NT2/D1 (cell line): ENCODE results near the gene CAPRIN1.
"Not testable (repeated sequence)": the region's sequence is repeated elsewhere in the genome, so short reads cannot be mapped to it uniquely, and the experiment has no call there.

Experiments used
- DNase-seq: peaks from one replicate; pipeline ENCODE4 v3.0.0-alpha.2; 2011; ENCODE audit warnings: low read depth, low spot score
- H3K27me3 ChIP-seq: 2 replicates; pipeline ENCODE4 v1.6.0; 2011; ENCODE audit warnings: mild to moderate bottlenecking; ENCODE audit not compliant: insufficient read length, insufficient read depth
- H3K36me3 ChIP-seq: 2 replicates; pipeline ENCODE4 v1.6.1; 2011; ENCODE audit warnings: mild to moderate bottlenecking, low read length, mixed read lengths; ENCODE audit not compliant: insufficient read depth, insufficient read length
- H3K4me1 ChIP-seq: 2 replicates; pipeline ENCODE4 v1.5.1; 2011; ENCODE audit not compliant: insufficient read depth, insufficient read length
- H3K4me3 ChIP-seq: 2 replicates; pipeline ENCODE4 v1.5.1; 2011; ENCODE audit warnings: low read depth; ENCODE audit not compliant: insufficient read length
- H3K9ac ChIP-seq: 2 replicates; pipeline ENCODE4 v1.6.0; 2011; ENCODE audit warnings: low read depth; ENCODE audit not compliant: insufficient read length
- H3K9me3 ChIP-seq: 2 replicates; pipeline ENCODE4 v1.5.1; 2011; ENCODE audit warnings: mild to moderate bottlenecking, low read length; ENCODE audit not compliant: insufficient read depth
- SUZ12 ChIP-seq: IDR thresholded peaks from 2 replicates; pipeline ENCODE4 v1.6.1; 2011; ENCODE audit not compliant: insufficient read length, insufficient read depth; ENCODE audit errors: extremely low read depth
- YY1 ChIP-seq: IDR thresholded peaks from 2 replicates; pipeline ENCODE4 v1.6.1; 2011; ENCODE audit not compliant: insufficient read length, insufficient read depth
- ZNF274 ChIP-seq: IDR thresholded peaks from 2 replicates; pipeline ENCODE4 v1.6.1; 2011; ENCODE audit warnings: mild to moderate bottlenecking, low read depth, low read length

The CAPRIN1 gene

GRCh38 chr11:34065505-34066203, 14.1 kb downstream of the CAPRIN1 start:
- Histone ChIP-seq H3K36me3 (peaks cover 48% of the 10 kb centered on the region), H3K4me3 (no peak overlapping the region), H3K27me3 (no peaks in the 10 kb centered on the region), H3K9ac (no peak overlapping the region), H3K9me3 (no peaks in the 10 kb centered on the region), H3K4me1 (no peaks in the 10 kb centered on the region)
- no peak for TF ChIP-seq YY1
- DNase-seq, result no peak

GRCh38 chr11:34066766-34067165, 15.2 kb downstream of the CAPRIN1 start:
- H3K36me3 ChIP-seq, result peaks cover 50% of the 10 kb centered on the region
- H3K27me3 ChIP-seq, H3K9me3 ChIP-seq, DNase-seq, H3K9ac ChIP-seq, H3K4me3 ChIP-seq, H3K4me1 ChIP-seq: not testable (repeated sequence)

GRCh38 chr11:34067383-34068065, 16.0 kb downstream of the CAPRIN1 start:
- TF ChIP-seq YY1, result no peak
- no peak for TF ChIP-seq ZNF274
- TF ChIP-seq SUZ12, result no peak
- H3K27me3 ChIP-seq, result no peaks in the 10 kb centered on the region
- peaks cover 54% of the 10 kb centered on the region for H3K36me3 ChIP-seq
- no peak for DNase-seq
- no peak overlapping the region for H3K9ac ChIP-seq
- H3K9me3 ChIP-seq, result no peaks in the 10 kb centered on the region
- no peaks in the 10 kb centered on the region for H3K4me1 ChIP-seq
- no peak overlapping the region for H3K4me3 ChIP-seq

GRCh38 chr11:34068111-34068510, 16.6 kb downstream of the CAPRIN1 start:
- H3K4me3 ChIP-seq, result no peak overlapping the region
- no peak overlapping the region for H3K9ac ChIP-seq
- H3K36me3 ChIP-seq, result peaks cover 54% of the 10 kb centered on the region
- no peaks in the 10 kb centered on the region for H3K4me1 ChIP-seq
- no peaks in the 10 kb centered on the region for H3K9me3 ChIP-seq
- DNase-seq, result no peak
- H3K27me3 ChIP-seq, result no peaks in the 10 kb centered on the region
- TF ChIP-seq SUZ12 (no peak), YY1 (no peak), ZNF274 (no peak)

- H3K27me3 ChIP-seq, DNase-seq, H3K4me1 ChIP-seq, H3K9ac ChIP-seq, H3K4me3 ChIP-seq, H3K9me3 ChIP-seq: not testable (repeated sequence)
- H3K36me3 ChIP-seq, result peaks cover 68% of the 10 kb centered on the region
Measured at GRCh38 chr11:34071306-34071705, 19.8 kb downstream of the CAPRIN1 start.

GRCh38 chr11:34072041-34072440, 20.5 kb downstream of the CAPRIN1 start:
- Histone ChIP-seq H3K9me3 (no peaks in the 10 kb centered on the region), H3K4me3 (no peak overlapping the region), H3K27me3 (no peaks in the 10 kb centered on the region), H3K4me1 (no peaks in the 10 kb centered on the region), H3K36me3 (peaks cover 73% of the 10 kb centered on the region), H3K9ac (no peak overlapping the region)
- DNase-seq, result no peak
- no peak for TF ChIP-seq SUZ12
- TF ChIP-seq ZNF274, result no peak
- no peak for TF ChIP-seq YY1

- TF ChIP-seq SUZ12, result no peak
- TF ChIP-seq YY1, result no peak
- no peak for TF ChIP-seq ZNF274
- Histone ChIP-seq H3K4me3 (no peak overlapping the region), H3K4me1 (no peaks in the 10 kb centered on the region), H3K36me3 (peaks cover 75% of the 10 kb centered on the region), H3K9ac (no peak overlapping the region), H3K9me3 (no peaks in the 10 kb centered on the region), H3K27me3 (no peaks in the 10 kb centered on the region)
- no peak for DNase-seq
Measured at GRCh38 chr11:34072832-34073231, 21.3 kb downstream of the CAPRIN1 start.

GRCh38 chr11:34074391-34074790, 22.9 kb downstream of the CAPRIN1 start:
- no peaks in the 10 kb centered on the region for H3K27me3 ChIP-seq
- TF ChIP-seq SUZ12, result no peak
- TF ChIP-seq ZNF274, result no peak
- no peak for TF ChIP-seq YY1
- H3K36me3 ChIP-seq, result peaks cover 82% of the 10 kb centered on the region
- DNase-seq, result no peak
- H3K4me1 ChIP-seq, result no peaks in the 10 kb centered on the region
- H3K9me3 ChIP-seq, result no peaks in the 10 kb centered on the region
- H3K9ac ChIP-seq, result no peak overlapping the region
- no peak overlapping the region for H3K4me3 ChIP-seq
